HG03025 (cell line): Measurements from ENCODE around the gene VPS35L.

ENCODE experiments used
- ATAC-seq: cut with Tn5 transposase; IDR thresholded peaks from one replicate; pipeline ENCODE4 v1.9.1; 2021; ENCODE audit warnings: mild to moderate bottlenecking, moderate library complexity; ENCODE audit not compliant: unreplicated experiment, low FRiP score

VPS35L gene

GRCh38 chr16:19555186-19555937 is at the start of gene VPS35L:
VPS35L (plus strand) TSS chr16:19555703; CDS start chr16:19555730, 27 bp downstream.
- peak; percentile 91 for ATAC-seq

- ATAC-seq: no peak
Measured at GRCh38 chr16:19506965-19507364, 48.5 kb upstream of the VPS35L start.

- no peak for ATAC-seq
Measured at GRCh38 chr16:19507867-19508266, 47.6 kb upstream of the VPS35L start.

GRCh38 chr16:19512297-19512696 is 43.2 kb upstream of the VPS35L start:
- no peak for ATAC-seq

GRCh38 chr16:19513377-19514053 is 42.0 kb upstream of the VPS35L start:
- ATAC-seq: no peak

GRCh38 chr16:19515757-19516156 is 39.7 kb upstream of the VPS35L start:
- ATAC-seq: no peak

GRCh38 chr16:19517424-19518089 is 37.9 kb upstream of the VPS35L start:
- ATAC-seq: no peak

- ATAC-seq: no peak
Measured at GRCh38 chr16:19518388-19518787, 37.1 kb upstream of the VPS35L start.

GRCh38 chr16:19520861-19521331 is 34.6 kb upstream of the VPS35L start:
- no peak for ATAC-seq

- ATAC-seq: peak; percentile 61
Measured at GRCh38 chr16:19521471-19522396, 33.8 kb upstream of the VPS35L start, which contains the start of gene GDE1. GDE1 (minus strand) TSS chr16:19522098; CDS start chr16:19521964, 134 bp downstream.

GRCh38 chr16:19522397-19522732 is 33.1 kb upstream of the VPS35L start:
- ATAC-seq: no peak

GRCh38 chr16:19522760-19523159 is 32.7 kb upstream of the VPS35L start:
- ATAC-seq: no peak

GRCh38 chr16:19523184-19523558 is 32.3 kb upstream of the VPS35L start:
- no peak for ATAC-seq

- peak; percentile 67 for ATAC-seq
Measured at GRCh38 chr16:19523559-19524355, 31.7 kb upstream of the VPS35L start, which contains the start of gene CCP110. CCP110 (plus strand) TSS chr16:19523942; CDS start chr16:19527882, 3,940 bp downstream.

GRCh38 chr16:19524356-19524615 is 31.2 kb upstream of the VPS35L start:
- ATAC-seq: no peak

GRCh38 chr16:19524616-19525384 is 30.7 kb upstream of the VPS35L start:
- no peak for ATAC-seq

GRCh38 chr16:19525385-19525723 is 30.1 kb upstream of the VPS35L start:
- ATAC-seq: no peak

- no peak for ATAC-seq
Measured at GRCh38 chr16:19527161-19527560, 28.3 kb upstream of the VPS35L start.

- no peak for ATAC-seq
Measured at GRCh38 chr16:19528666-19529065, 26.8 kb upstream of the VPS35L start.
